GM19035 (cell line): ENCODE measurements around the gene TEKTIP1.
"Not testable (repeated sequence)": the region's sequence is repeated elsewhere in the genome, so short reads cannot be mapped to it uniquely, and the experiment has no call there.

Source experiments
- ATAC-seq: cut with Tn5 transposase; IDR thresholded peaks from one replicate; pipeline ENCODE4 v1.9.1; 2021; ENCODE audit not compliant: unreplicated experiment

Gene TEKTIP1

DNA sequence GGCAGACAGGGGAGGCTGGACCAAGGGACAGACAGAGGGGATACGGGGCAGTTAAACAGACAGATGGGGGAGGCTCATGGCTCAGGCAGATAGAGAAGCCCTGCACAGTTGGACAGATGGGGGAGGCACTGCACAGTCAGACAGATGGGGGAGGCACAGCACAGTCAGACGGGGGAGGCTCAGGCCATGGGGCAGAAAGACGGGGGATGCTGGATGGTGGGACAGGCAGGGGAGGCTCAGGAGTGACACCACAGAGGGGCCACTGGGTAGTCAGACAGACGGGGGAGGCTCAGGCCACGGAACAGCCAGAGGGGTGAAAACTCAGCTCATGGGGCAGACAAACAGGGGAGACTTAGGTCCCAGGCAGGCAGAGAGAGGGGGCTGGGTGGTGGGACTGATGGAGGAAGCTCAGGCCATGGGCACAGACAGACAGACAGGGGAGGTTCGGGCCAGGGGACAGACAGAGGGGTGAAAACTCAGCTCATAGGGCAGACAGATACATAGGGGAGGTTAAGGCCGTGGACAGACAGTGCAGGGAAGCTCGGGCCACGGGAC lies 17.5 kb downstream of the TEKTIP1 start:
- ATAC-seq: no peak

DNA sequence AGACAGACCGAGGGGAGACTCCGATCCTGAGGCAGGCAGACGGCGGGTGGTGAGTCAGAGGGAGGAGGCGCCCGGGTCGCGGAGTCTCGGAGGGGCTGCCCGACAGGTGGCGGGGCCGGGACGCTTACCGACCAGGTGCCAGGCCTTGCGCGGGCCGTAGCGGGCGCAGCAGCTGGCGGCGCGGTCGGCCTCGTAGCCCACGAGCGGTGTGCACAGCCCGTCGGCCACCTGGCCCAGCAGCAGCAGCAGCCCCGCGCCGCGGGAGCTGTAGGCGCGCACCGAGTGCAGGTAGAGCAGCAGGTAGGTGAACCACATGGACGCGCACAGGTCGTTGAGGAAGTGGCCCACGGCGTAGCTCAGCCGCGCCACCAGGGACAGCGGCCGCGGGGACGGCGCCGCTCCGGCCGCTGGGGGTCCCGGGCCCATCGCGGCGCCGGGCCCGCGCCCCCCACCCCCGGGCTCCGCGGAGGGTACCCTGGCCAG lies 18.0 kb downstream of the TEKTIP1 start:
- peak; percentile 9 for ATAC-seq

DNA sequence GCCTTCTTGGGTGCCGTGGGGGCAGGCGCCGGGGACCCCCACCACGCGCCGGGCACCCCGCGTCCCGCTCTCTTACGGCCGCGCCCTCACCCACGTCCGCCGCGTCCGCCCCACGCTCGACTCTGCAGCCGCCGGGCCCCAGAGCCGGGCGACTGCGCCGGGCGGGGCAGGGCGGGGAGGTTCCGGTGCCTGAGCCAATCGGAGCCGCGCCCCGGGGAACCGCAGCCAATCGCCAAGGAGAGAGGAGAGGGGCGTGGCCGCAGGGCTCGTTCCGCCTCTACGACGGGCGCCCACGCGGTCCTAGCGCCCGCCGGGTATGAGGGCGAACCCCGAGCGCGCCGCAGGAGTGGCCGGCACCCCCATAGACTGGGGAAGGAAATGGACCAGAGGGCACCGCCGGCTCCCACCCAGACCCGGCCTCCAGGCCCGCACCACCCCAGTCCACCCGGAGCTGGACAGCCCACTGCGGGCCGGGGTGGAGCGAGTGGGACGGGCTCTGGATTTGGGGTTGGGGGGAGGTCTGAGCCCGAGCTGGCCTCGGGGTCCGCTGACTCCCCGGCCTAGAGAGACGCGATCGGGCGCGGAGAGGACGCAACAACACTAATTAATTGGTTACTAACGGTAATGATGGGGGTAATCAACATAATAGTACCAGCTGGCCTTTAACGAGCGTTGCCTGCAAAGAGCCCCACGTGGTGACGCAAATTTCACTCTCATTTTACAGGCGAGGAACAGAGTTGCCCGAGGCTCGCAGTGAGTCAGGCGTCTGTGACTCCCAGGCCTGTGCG lies 18.7 kb downstream of the TEKTIP1 start, which contains the start of gene MFSD12:
Gene MFSD12, minus strand, starts transcription at position 126 of the 788 bp plus-strand sequence. CDS start 183 bp downstream, outside the sequence.
- peak; percentile 86 for ATAC-seq

DNA sequence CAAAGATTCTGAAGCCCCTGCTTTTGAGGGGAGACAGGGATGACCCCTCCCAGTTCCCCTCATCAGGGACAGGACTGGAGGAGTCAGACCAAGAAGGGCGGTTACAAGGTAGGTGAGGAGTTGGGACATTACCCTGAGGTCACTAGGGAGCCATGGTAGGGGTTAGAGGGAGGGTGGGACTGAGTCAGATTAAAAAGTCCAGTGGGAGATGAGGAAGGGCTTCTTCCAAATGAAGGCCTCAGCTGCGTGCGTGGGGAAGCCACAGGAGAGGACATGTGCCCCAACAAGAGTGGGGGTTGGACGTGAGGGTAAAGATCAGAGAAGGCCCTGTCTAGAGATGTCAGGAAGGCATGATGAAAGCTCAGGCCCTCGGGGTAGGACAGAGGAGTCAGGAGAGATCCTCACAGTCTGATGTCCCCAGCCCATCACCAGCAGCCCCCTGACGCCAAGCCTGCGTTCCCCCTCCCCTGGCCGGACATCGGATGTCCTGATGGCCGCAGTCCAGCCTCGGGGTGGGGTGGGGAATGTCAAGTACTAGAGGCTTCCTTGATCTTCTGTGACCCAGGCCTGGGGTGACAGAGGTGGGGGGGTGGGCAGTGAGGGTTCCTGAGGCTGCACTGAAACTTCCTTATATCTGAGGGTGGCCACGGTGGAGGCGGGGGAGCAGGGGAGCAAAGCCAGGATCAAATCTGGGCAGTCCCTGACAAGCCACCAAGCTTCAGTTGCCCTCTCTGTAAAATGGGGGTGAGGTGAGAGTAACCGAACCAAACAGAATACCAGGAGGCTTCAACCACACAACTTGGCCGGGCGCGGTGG lies 24.9 kb downstream of the TEKTIP1 start:
- no peak for ATAC-seq

DNA sequence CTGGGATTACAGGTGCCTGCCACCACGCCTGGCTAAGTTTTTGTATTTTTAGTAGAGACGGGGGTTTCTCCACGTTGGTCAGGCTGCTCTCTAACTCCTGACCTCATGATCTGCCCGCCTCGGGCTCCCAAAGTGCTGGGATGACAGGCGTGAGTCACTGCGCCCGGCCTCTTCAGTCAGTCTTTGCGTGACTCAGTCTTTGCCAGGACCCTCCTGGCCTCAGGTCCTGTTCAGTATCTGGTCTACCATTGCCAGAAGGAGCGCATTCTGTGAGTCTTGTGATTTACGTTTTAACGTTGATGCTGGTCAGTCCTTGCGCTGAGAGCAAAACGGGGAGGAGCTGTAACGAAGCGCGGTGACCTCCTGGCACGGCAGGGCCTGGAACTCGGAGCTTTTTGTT lies 26.2 kb downstream of the TEKTIP1 start:
- no peak for ATAC-seq

DNA sequence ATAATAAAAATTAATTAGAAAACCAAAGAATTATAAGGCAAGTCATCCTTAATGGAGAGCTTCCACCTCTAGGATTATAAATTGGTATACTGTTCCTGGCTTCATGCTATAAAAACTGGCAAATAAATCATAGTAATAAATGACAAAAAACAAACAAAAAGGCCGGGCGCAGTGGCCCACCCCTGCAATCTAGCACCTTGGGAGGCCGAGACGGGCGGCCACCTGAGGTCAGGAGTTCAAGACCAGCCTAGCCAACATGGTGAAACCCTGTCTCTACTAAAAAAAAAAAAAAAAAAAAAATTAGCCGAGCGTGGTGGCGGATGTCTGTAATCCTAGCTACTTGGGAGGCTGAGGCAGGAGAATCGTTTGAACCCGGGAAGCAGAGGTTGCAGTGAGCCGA lies 31.1 kb downstream of the TEKTIP1 start:
- not testable (repeated sequence) for ATAC-seq

DNA sequence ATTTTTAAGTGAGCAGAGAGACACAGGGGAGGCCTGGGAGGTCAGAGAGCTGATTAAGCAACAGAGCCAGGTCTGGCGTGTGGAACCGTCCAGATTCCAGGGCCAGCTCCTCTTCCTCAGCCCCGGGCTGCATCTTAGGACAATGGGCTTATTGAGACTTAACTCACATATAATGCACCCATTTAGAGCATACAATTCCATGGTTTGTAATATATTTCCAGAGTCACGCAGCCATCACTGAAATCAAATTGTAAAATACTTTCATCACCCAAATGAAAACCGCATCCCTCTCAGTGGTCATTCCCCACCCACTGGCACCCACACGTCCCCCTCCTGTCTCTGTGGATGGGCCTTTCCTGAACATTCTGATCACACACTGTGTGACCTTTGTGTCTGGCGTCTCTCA lies 31.6 kb downstream of the TEKTIP1 start:
- no peak for ATAC-seq

DNA sequence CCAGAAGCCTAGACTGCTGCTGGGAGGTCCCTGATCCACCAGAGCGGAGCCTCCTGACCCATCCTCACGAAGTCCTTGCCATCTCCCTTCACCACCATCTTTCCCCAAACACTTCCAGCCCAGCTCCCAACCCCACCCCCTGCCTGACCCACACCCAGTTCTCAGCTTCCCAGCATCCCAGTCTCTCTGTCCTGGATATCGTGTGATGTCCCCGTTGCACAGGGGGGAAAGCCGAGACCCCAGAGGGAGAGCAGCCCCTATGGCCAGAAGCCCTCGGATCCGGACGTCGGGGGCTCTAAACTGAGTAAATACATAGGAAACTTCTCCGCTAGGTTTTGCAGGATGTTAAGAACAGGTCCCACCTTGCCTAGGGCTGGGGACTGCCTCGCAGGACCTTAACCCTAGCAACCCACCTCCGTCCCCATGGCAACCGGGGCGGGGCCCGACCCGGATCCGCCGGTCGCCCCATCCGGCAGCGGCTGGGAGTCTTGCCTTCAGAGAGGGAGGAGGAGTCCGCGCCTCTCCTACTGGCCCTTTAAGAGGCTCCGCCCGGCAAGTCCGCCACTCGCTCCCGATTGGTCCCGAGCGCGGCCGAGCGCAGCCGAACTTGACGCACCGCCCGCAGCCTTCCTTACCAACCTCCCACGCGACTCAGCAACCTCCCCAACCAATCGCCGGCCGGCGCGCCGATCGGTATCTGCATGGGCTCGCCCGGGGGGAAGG lies 33.3 kb downstream of the TEKTIP1 start:
- peak; percentile 89 for ATAC-seq

DNA sequence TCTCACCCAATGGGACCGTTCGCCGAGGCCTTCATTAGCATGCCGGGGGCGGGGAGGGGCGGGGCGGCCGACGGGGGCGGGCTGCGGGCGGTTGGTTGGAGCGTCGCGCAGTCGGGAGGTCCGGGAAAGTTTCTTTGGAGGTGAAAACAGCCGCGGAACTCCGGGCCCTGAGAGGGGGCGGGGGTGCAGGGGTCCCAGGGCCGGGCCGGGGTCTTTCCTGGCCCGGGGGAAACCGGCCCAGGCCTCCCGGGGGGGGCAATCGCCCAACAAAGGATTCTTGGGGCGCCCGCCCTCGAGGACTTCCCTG lies 33.8 kb downstream of the TEKTIP1 start, which contains the start of gene HMG20B:
Gene HMG20B, plus strand, starts transcription at position 90 of the 307 bp plus-strand sequence. CDS start 366 bp downstream, outside the sequence.
- ATAC-seq: no peak

DNA sequence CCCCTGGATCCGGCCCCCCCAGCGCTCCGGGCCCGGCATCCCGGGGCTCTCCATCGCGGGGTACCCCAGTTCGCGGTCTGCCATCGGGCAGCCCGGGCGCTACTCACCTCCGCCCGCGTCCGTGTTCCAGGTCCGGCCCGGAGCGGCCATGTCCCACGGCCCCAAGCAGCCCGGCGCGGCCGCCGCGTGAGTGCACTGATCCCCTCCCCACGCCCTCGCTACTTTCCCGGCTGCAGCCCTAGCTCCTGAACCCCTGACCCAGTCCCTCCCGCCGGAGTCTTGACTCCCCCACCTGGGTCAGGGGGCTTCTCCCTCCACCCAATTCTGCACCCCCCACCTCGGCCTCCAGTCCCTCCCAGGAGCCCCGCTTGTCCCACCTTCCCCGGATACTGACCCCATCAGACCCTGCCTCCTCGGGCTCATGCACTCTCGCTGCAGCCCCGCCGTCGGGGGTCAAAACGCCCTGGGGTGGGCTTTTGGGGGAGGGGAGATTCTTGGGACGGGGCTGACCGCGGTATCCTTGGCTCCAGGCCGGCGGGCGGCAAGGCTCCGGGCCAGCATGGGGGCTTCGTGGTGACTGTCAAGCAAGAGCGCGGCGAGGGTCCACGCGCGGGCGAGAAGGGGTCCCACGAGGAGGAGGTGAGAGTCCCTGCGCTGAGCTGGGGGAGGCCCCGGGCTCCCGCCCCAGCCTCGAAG lies 34.3 kb downstream of the TEKTIP1 start:
- ATAC-seq: peak; percentile 13

DNA sequence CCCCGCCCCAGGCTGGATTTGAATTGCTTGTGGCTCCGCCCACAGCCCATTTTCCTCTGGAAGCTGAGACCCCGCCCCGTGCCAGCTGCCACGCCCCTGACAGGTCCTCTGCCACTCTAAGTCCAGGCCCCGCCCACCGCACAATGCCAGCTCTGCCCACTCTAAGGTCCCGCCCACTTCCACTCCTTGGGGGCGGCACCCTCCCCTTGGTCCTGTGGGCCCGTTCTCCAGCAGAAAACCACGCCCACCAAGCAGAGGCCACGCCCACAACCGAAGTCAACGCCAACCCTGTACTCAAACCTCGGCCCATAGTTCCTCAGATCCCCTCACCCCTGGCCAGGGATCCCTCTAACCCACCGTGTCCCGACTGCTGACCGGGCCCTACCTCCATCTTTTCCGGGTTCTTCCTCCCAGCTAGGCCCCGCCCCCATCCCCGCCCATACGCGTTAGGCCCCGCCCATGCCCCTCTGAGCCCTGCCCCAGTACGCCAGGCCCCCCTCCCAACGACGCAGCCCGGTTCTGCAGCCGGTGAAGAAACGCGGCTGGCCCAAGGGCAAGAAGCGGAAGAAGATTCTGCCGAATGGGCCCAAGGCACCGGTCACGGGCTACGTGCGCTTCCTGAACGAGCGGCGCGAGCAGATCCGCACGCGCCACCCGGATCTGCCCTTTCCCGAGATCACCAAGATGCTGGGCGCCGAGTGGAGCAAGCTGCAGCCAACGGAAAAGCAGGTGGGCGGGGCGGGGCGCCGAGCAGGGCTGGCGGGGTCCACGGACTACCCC lies 35.1 kb downstream of the TEKTIP1 start:
- ATAC-seq: no peak

DNA sequence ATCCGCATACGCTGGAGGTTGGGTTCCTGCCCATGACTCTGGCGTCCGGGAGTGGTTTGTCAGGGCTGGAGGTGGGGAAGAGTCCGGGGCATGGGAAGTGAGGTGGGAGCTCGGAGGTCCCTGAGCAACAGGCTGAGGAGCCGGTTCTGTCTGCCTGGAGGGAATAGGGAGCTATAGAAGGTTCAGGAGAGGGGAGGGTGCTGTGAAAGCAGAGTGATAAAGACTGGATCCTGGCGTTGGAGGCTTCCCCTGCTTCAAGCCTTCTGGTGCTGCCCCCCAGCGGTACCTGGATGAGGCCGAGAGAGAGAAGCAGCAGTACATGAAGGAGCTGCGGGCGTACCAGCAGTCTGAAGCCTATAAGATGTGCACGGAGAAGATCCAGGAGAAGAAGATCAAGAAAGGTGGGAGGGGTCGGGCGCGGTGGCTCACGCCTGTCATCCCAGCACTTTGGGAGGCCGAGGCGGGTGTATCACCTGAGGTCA lies 36.3 kb downstream of the TEKTIP1 start:
- no peak for ATAC-seq

DNA sequence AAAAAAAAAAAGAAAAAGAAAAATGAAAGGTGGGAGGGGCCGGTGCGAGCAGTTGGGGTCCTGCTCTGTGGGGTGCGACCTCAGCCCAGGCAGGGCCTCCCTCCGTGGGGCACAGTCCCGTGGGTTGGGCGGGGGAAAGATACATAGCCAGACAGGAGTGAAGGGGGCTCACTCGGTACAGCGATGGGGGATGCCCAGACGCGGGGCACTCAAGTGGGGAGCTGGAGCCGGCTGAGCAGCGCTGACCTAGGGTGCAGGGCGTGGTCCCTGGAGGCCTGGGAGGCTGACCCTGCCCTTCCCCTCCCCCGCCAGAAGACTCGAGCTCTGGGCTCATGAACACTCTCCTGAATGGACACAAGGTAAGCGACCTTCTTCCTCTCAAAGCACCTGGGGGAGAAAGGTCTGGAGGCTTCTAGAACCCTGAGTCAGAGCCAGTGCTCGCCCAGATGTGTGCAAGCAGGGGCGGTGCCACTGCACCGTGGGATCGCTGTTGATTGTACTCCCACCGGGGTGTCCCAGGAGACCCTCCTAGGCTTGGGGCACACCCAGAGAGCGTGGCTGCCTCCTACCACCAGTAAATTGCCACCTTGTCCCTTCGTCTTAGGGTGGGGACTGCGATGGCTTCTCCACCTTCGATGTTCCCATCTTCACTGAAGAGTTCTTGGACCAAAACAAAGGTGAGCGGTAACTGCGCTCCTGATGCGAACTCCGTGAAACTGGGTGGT lies 37.1 kb downstream of the TEKTIP1 start:
- ATAC-seq: no peak

DNA sequence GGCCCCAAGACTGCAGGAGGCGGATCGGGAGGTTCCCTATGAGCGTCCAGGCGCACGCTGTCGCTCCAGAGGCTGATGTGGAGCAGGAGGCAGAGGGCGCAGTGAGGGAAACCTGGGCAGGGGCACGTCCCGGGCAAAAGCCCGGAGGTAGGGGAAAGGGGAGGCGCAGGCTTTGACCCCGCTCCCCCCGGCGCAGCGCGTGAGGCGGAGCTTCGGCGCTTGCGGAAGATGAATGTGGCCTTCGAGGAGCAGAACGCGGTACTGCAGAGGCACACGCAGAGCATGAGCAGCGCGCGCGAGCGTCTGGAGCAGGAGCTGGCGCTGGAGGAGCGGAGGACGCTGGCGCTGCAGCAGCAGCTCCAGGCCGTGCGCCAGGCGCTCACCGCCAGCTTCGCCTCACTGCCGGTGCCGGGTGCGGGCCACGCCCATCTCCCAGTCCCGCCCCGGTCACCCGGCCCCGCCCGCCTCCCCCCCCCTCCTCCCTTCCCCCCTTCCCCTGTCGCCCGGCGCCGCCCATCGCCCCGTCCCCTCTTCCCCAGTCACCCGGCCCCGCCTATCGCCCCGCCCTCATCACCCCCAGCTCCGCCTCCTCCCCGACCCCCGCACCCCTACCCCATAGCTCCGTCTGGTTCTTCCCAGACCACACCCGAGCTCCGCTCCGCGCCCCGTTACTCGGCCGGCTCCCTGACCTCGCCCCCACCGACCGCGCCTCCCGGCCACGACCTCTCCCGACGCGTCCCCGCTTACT lies 37.9 kb downstream of the TEKTIP1 start:
- ATAC-seq: no peak

DNA sequence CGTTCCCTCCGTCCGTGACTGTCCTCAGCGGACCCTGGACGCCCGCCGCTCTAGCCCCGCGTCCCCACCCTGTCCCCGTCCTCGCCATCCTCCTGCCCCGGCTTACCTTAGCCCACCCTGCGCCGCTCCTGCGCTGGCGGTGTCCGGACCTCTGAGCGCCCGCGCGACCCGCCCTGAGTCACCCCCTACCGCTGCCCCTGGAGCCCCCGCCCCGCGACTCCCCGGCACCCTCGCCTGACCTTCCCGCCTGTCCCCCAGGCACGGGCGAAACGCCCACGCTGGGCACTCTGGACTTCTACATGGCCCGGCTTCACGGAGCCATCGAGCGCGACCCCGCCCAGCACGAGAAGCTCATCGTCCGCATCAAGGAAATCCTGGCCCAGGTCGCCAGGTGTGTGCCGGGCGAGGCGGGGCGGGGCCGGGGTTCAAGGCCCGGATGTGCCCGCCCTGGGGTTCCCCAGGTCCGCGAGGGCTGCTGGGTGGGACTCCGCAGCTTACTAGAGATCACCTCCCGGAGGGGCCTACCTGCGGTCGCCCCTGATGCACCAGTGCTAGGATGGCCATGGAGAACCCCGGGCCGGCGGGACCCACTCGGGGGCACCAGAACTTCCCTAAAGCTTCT lies 38.9 kb downstream of the TEKTIP1 start:
- ATAC-seq: no peak

DNA sequence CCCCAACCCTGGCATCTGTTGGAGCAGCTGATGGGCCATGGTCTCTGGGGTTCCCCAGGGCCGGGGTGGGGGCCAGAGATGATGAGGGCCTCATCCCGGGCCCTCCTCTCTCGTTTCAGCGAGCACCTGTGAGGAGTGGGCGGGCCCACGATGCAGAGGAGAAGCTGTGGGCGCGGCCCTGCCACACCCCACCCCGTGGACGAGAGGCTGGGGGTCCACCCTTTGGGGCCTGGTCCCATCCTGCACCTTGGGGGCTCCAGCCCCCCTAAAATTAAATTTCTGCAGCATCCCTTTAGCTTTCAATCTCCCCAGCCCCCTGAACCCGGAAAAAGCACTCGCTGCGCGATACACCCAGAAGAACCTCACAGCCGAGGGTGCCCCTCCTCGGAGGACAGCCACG lies 39.4 kb downstream of the TEKTIP1 start:
- ATAC-seq: no peak

DNA sequence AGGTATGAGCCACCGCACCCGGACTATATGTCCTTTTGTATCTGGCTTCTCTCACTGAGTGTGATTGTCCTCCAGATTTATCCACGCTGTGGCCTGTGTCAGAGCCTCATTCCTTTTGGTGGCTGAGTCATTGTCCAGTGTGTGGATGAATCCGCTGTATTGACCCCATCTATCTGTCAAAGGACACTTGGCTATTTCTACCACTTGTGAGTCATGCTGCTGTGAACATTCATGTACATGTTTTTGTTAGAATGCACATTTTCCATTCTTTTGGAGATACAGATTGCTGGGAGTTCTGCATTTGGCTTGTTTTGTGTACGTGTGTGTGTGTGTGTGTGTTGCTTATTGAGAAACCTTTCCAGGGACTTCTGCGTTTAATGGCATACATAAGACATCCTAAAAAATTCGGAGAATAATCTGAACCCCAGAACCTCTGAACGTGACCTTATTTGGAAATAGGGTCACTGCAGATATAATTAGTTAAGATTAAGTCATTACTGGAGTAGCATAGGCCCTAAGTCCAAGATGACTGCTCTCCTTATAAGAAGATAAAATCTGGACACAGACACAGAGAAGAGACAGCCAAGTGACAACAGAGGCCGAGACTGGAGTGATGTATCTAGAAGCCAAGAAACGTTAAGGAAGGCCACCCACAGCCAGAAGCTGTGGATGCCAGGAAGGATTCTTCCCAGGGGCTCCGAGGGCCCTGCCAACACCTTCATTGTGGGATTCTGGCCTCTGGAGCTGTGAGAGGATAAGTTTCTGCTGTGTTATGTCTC lies 41.4 kb downstream of the TEKTIP1 start:
- ATAC-seq: no peak
